Activated CD8-positive, alpha-beta T cell treated with anti-CD3 and anti-CD28 coated beads for 36 hours (primary cell): Measurements from ENCODE around the gene LRRC18. TPM values are rescaled to one million over a fixed set of nuclear protein-coding genes. Genes with fewer than 3 reads are reported as not detected.

Source experiments
- ATAC-seq: fragments of 200-7000 bp; cut with Tn5 transposase; one replicate; pipeline ENCODE4 v1.10.0; 2021; ENCODE audit warnings: mild to moderate bottlenecking, moderate library complexity
- CTCF ChIA-PET: fragments of 350-600 bp; sonication (Branson Sonifier 250); formaldehyde crosslinking; loops from one replicate; lab custom pipeline; 2021; ENCODE audit warnings: antibody characterized with exemption; lab: Charles Lee
- POLR2A ChIA-PET: fragments of 350-600 bp; sonication (Branson Sonifier 250); formaldehyde crosslinking; loops from one replicate; lab custom pipeline; 2021; ENCODE audit warnings: antibody characterized with exemption; lab: Charles Lee
- DNase-seq: peaks from one replicate; pipeline ENCODE4 v3.0.0-alpha.2; 2020
- H3K27ac Mint-ChIP-seq: one replicate; pipeline ENCODE4 v1.8.0; 2021; ENCODE audit warnings: mild to moderate bottlenecking, mixed read lengths
- H3K27me3 Mint-ChIP-seq: one replicate; pipeline ENCODE4 v1.8.0; 2021; ENCODE audit warnings: mixed read lengths
- H3K36me3 Mint-ChIP-seq: one replicate; pipeline ENCODE4 v1.8.0; 2021; ENCODE audit warnings: low read depth, mixed read lengths
- H3K4me1 Mint-ChIP-seq: one replicate; pipeline ENCODE4 v1.8.0; 2021; ENCODE audit warnings: low read depth, mixed read lengths
- H3K4me3 Mint-ChIP-seq: one replicate; pipeline ENCODE4 v1.8.0; 2021; ENCODE audit warnings: mild to moderate bottlenecking, moderate library complexity, mixed read lengths
- H3K9me3 Mint-ChIP-seq: one replicate; pipeline ENCODE4 v1.8.0; 2021; ENCODE audit warnings: mixed read lengths
- intact Hi-C: fragments of 100-400 bp; cut with micrococcal nuclease; formaldehyde crosslinking; loops from one replicate; pipeline ENCODE4 v1.10.0; 2022
- total RNA-seq, 2 experiments: library from RNA; stranded (reverse); gene quantifications; one replicate each; pipeline ENCODE4 v1.2.3, GENCODE V29; 2021
- TF ChIP-seq, protein P1 (sequence below): fragments of 200-600 bp; IDR thresholded peaks from one replicate; pipeline ENCODE4 v1.8.0; 2022; ENCODE audit warnings: antibody characterized with exemption, mild to moderate bottlenecking

The LRRC18 gene
- total RNA-seq, 2 experiments from 2014 or later: not detected

DNA sequence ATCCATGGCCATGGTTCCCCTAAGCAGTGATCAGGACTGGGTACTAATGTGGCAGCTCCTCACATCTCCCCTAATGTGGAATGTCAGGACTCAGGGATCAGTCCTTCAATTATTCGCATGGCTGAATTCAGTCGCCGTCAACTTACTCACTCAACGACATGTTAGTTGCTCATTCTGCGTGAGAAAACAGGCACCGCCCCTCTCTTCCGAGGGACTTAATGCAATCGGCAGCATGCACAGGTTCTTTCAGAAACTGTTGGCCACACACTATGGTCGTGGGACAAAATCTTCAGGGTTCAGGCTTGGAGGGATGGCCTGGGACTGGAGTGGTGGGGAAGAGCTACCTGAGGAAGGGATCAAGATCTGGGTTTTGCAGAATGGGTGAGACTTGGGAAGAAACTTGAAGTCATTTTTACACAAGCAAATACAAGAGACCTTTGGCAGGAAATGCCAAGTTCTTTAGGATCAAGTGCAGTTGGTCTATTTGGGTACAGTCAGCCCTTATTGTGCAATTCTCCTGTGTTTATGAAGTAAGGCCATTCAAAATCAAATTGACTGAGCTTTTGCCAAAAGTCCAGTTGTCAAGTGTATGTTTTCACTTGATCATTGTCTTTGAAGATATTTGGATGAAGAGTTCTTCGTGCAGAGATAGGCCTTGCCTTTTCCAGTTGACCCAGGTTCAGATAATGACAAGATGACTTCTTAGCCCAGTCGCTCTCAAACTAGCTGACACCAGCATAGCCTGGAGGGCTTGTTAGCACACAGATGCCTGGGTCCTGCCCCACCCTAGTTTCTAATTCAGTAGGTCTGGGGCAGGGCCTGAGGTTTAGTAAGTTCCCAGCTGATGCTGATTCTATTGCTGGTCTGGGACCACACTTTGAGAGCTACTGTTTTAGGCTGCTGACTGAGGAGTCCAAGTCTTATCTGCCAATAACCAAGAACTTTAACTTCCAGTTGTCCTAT lies 48.5 kb downstream of the LRRC18 start:
- TF ChIP-seq, protein P1, sequence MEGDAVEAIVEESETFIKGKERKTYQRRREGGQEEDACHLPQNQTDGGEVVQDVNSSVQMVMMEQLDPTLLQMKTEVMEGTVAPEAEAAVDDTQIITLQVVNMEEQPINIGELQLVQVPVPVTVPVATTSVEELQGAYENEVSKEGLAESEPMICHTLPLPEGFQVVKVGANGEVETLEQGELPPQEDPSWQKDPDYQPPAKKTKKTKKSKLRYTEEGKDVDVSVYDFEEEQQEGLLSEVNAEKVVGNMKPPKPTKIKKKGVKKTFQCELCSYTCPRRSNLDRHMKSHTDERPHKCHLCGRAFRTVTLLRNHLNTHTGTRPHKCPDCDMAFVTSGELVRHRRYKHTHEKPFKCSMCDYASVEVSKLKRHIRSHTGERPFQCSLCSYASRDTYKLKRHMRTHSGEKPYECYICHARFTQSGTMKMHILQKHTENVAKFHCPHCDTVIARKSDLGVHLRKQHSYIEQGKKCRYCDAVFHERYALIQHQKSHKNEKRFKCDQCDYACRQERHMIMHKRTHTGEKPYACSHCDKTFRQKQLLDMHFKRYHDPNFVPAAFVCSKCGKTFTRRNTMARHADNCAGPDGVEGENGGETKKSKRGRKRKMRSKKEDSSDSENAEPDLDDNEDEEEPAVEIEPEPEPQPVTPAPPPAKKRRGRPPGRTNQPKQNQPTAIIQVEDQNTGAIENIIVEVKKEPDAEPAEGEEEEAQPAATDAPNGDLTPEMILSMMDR: no peak
- Mint-ChIP-seq H3K4me3 (no peak overlapping the region), H3K27me3 (no peaks in the 10 kb centered on the region), H3K9me3 (no peaks in the 10 kb centered on the region), H3K27ac (no peak overlapping the region), H3K4me1 (no peaks in the 10 kb centered on the region), H3K36me3 (no peaks in the 10 kb centered on the region)
- POLR2A ChIA-PET: no interaction called here
- DNase-seq: no peak
- intact Hi-C loops: no loop called here
- ATAC-seq: no peak
- CTCF ChIA-PET: no interaction called here

DNA sequence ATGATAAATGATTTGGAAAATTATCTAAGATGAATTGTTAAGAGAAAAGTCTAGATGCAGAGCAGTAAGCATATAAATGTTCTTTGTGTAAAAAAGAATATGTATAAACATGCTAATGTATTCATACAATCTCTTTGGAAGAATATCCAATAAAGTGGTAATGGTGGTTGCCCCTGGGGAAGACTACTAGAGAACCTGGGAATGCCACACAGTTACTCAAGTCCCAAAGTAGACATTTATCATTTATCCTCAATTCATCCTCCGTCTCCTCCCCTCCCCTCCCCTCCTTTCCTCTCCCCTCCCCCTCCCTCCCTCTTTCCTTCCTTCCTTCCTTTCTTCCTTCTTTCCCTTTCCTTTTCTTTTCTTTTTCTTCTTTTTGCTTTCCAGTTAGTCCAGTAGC lies 51.7 kb downstream of the LRRC18 start:
- POLR2A ChIA-PET: no interaction called here
- no peaks in the 10 kb centered on the region for H3K9me3 Mint-ChIP-seq

DNA sequence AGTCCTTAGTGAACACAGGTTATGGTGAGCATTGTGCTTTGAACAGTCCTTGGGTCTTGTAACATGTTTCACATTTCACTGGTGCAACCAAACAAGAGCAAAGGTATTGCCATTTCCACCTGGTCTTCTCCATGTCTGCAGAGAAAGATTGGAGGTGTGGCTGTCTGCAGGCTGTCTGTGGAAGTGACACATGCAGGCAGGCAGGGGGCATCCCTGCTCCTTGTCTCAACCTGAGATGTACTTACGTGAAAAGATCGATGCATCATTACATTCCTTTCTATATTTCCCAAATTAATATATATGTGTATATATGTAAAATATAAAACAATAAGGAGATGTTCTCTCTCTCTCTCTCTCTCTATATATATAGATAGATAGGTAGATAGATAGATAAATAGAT lies 54.3 kb downstream of the LRRC18 start:
- CTCF ChIA-PET: no interaction called here
- TF ChIP-seq, protein P1: no peak
- POLR2A ChIA-PET: no interaction called here
- intact Hi-C loops: no loop called here
- no peak overlapping the region for H3K4me3 Mint-ChIP-seq
- no peaks in the 10 kb centered on the region for H3K27me3 Mint-ChIP-seq
- ATAC-seq (no peak), DNase-seq (peak; percentile 8)
- H3K27ac Mint-ChIP-seq: no peak overlapping the region
- H3K4me1 Mint-ChIP-seq: no peaks in the 10 kb centered on the region
- no peaks in the 10 kb centered on the region for H3K9me3 Mint-ChIP-seq
- no peaks in the 10 kb centered on the region for H3K36me3 Mint-ChIP-seq

More for the DNA sequence above, 51.7 kb downstream of the LRRC18 start:
- no peak overlapping the region for H3K27ac Mint-ChIP-seq
- no peaks in the 10 kb centered on the region for H3K27me3 Mint-ChIP-seq
- H3K4me1 Mint-ChIP-seq: no peaks in the 10 kb centered on the region
- DNase-seq (no peak), ATAC-seq (no peak)
- intact Hi-C loops: no loop called here
- H3K4me3 Mint-ChIP-seq: no peak overlapping the region
- TF ChIP-seq, protein P1: no peak
- H3K36me3 Mint-ChIP-seq: no peaks in the 10 kb centered on the region
- CTCF ChIA-PET: interaction anchor here (0.6 kb wide), 1 partner anchor 247 kb away, joined by 3 read pairs; no protein-coding TSS in a partner anchor

DNA sequence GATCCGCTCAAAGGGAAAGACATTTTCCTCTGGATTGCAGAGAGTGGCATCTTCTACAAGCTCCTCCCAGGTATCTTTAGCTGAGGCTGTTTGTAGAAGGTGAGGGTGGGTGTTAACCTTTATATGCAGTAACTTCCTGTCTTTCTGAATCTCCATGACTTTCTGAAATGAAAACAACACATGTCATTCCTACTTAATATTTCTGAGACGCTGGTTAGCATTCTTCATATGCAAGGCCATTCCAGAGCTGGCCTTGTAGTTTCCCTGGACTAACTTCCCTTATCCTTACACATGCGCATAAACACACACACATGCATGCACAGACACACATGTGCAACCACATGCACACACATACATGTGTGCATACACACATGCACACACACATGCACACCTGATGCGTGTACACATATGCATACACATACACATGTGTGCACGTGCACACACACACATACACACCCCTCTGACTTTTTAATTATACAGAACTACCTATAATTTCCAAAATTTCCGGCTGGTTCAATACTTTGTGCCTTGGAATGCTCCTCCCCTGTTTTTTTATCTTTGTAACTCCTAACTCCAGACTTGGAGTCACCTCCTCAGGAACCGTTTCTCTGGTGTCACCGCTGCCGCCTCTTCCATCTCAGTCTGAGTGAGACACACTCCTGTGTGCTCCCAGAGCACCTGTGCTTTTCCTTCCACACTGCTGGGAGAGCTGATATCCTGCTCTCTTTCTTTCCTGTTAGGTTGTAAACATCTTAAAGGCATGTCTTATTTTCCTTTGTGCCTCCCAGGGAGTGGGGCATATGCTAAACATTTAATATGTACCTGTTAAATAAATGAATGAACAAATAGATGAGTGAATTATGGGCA lies 55.2 kb downstream of the LRRC18 start:
- no peaks in the 10 kb centered on the region for H3K9me3 Mint-ChIP-seq
- POLR2A ChIA-PET: no interaction called here
- no peaks in the 10 kb centered on the region for H3K36me3 Mint-ChIP-seq
- no peak for ATAC-seq
- no peaks in the 10 kb centered on the region for H3K4me1 Mint-ChIP-seq
- CTCF ChIA-PET: no interaction called here
- TF ChIP-seq, protein P1: no peak
- no peak overlapping the region for H3K4me3 Mint-ChIP-seq
- no peak overlapping the region for H3K27ac Mint-ChIP-seq
- DNase-seq: no peak
- H3K27me3 Mint-ChIP-seq: no peaks in the 10 kb centered on the region
- intact Hi-C loops: no loop called here
